H1 (cell line): ENCODE measurements around the gene RNASEL. TPM values are rescaled to one million over a fixed set of nuclear protein-coding genes. Genes with fewer than 3 reads are reported as not detected.

Experiments used
- CTCF ChIA-PET: fragments of 300-600 bp; sonication (Branson Sonifier 250); formaldehyde crosslinking; loops from one replicate; lab custom pipeline; 2021; ENCODE audit not compliant: partially characterized antibody; lab: Charles Lee
- POLR2A ChIA-PET: fragments of 300-600 bp; sonication (Branson Sonifier 250); formaldehyde crosslinking; loops from one replicate; lab custom pipeline; 2021; ENCODE audit warnings: inconsistent platforms; ENCODE audit not compliant: partially characterized antibody; lab: Charles Lee
- DNase-seq, 2 experiments: peaks; one replicate each; pipeline versions ENCODE4 v3.0.0 to v3.0.0-alpha.2; 2010 to 2022; ENCODE audit warnings: low spot score in 2 of 2, low read depth in 1 of 2, mixed read lengths in 1 of 2
- FAIRE-seq: peaks from 2 replicates; lab custom pipeline; 2011; peaks lifted over from hg19 to GRCh38; lab: Jason Lieb, UNC
- H2AFZ ChIP-seq: 2 replicates; pipeline ENCODE4 v1.8.1; 2012; ENCODE audit warnings: low read length, inconsistent platforms
- H2AK5ac ChIP-seq: 2 replicates; pipeline ENCODE4 v1.6.1; 2013; ENCODE audit warnings: low read depth, low read length
- H2BK120ac ChIP-seq: replicated peaks from 2 replicates; pipeline ENCODE3; 2013; ENCODE audit warnings: low read depth, low read length, inconsistent platforms
- H2BK12ac ChIP-seq: 2 replicates; pipeline ENCODE4 v1.6.1; 2013; ENCODE audit warnings: low read depth, low read length
- H2BK15ac ChIP-seq: 2 replicates; pipeline ENCODE4 v1.6.1; 2013; ENCODE audit warnings: low read length
- H2BK20ac ChIP-seq: 2 replicates; pipeline ENCODE4 v1.6.1; 2013; ENCODE audit warnings: low read length
- H2BK5ac ChIP-seq: 2 replicates; pipeline ENCODE4 v1.6.1; 2013; ENCODE audit warnings: low read depth, low read length
- H3K14ac ChIP-seq: 2 replicates; pipeline ENCODE4 v1.6.1; 2013; ENCODE audit warnings: inconsistent platforms; ENCODE audit not compliant: insufficient read length
- H3K18ac ChIP-seq: 2 replicates; pipeline ENCODE4 v1.6.1; 2013; ENCODE audit warnings: low read length; ENCODE audit errors: extremely low read depth
- H3K23ac ChIP-seq: 2 replicates; pipeline ENCODE4 v1.6.1; 2013; ENCODE audit warnings: inconsistent platforms; ENCODE audit not compliant: insufficient read length
- H3K23me2 ChIP-seq: 2 replicates; pipeline ENCODE4 v1.6.1; 2013; ENCODE audit warnings: low read depth, low read length
- H3K27ac ChIP-seq: 2 replicates; pipeline ENCODE4 v1.6.1; 2011; ENCODE audit warnings: low read depth, low read length, inconsistent platforms
- H3K27me3 ChIP-seq, 4 experiments: replicated peaks in 1 of 4; 1 replicate in 1 of 4; 2 replicates in 3 of 4; pipeline versions ENCODE4 v1.6.1 to v1.8.1; 2011 to 2013; ENCODE audit warnings: low read length in 3 of 4, mild to moderate bottlenecking in 3 of 4, inconsistent platforms in 2 of 4, mixed read lengths in 2 of 4, moderate library complexity in 1 of 4; ENCODE audit not compliant: control insufficient read depth in 3 of 4, insufficient read depth in 3 of 4; ENCODE audit errors: extremely low read depth in 1 of 4
- H3K36me3 ChIP-seq, 4 experiments: 2 replicates each; pipeline versions ENCODE4 v1.6.1 to v1.8.1; 2011 to 2013; ENCODE audit warnings: mild to moderate bottlenecking in 4 of 4, low read length in 3 of 4, moderate library complexity in 2 of 4, control low read depth in 1 of 4, inconsistent platforms in 1 of 4; ENCODE audit not compliant: insufficient read depth in 4 of 4, control insufficient read depth in 2 of 4
- H3K4ac ChIP-seq: replicated peaks from 2 replicates; pipeline ENCODE3; 2013; ENCODE audit warnings: low read length, low read depth, mixed read lengths, inconsistent platforms; ENCODE audit not compliant: insufficient read length
- H3K4me1 ChIP-seq, 4 experiments: replicated peaks in 1 of 4; 1 replicate in 1 of 4; 2 replicates in 3 of 4; pipeline versions ENCODE4 v1.6.1 to v1.8.1; 2011 to 2013; ENCODE audit warnings: low read length in 3 of 4, inconsistent platforms in 2 of 4, mixed read lengths in 1 of 4; ENCODE audit not compliant: insufficient read depth in 4 of 4, control insufficient read depth in 3 of 4
- H3K4me2 ChIP-seq, 2 experiments: 2 replicates each; pipeline versions ENCODE4 v1.6.1 to v1.8.1; 2011 to 2013; ENCODE audit warnings: low read depth in 2 of 2, low read length in 2 of 2, control low read depth in 1 of 2, inconsistent platforms in 1 of 2, mild to moderate bottlenecking in 1 of 2; ENCODE audit not compliant: insufficient read depth in 1 of 2
- H3K4me3 ChIP-seq, 4 experiments: fragments of 200-600, 300-600 bp in 1 of 4; sonication (generic), shearing (Covaris generic), sonication (Bioruptor Twin) in 1 of 4; 2 replicates each; pipeline versions ENCODE4 v1.5.1 to v1.8.1; 2011 to 2016; ENCODE audit warnings: low read length in 4 of 4, low read depth in 3 of 4, control low read depth in 2 of 4, inconsistent platforms in 2 of 4, mild to moderate bottlenecking in 2 of 4, mixed read lengths in 1 of 4, moderate library complexity in 1 of 4; ENCODE audit not compliant: insufficient read depth in 2 of 4; ENCODE audit errors: extremely low read depth in 1 of 4
- H3K56ac ChIP-seq: replicated peaks from 2 replicates; pipeline ENCODE3; 2013; ENCODE audit warnings: low read depth, mild to moderate bottlenecking, mixed read lengths, low read length, inconsistent platforms; ENCODE audit not compliant: insufficient read length
- H3K79me1 ChIP-seq: 2 replicates; pipeline ENCODE4 v1.6.1; 2013; ENCODE audit warnings: low read depth, low read length, control low read depth
- H3K79me2 ChIP-seq, 2 experiments: 2 replicates each; pipeline versions ENCODE4 v1.6.1 to v1.8.1; 2012 to 2013; ENCODE audit warnings: low read length in 2 of 2, mild to moderate bottlenecking in 2 of 2, inconsistent platforms in 1 of 2; ENCODE audit not compliant: insufficient read depth in 2 of 2, control insufficient read depth in 1 of 2
- H3K9ac ChIP-seq, 4 experiments: replicated peaks in 1 of 4; 1 replicate in 1 of 4; 2 replicates in 3 of 4; pipeline versions ENCODE4 v1.6.1 to v1.8.1; 2011 to 2013; ENCODE audit warnings: low read depth in 3 of 4, low read length in 3 of 4, control low read depth in 2 of 4, mild to moderate bottlenecking in 2 of 4, moderate library complexity in 2 of 4, inconsistent platforms in 1 of 4; ENCODE audit errors: extremely low read depth in 1 of 4
- H3K9me3 ChIP-seq, 2 experiments: 2 replicates each; pipeline versions ENCODE4 v1.6.1 to v1.8.1; 2012 to 2013; ENCODE audit warnings: mild to moderate bottlenecking in 2 of 2, moderate library complexity in 2 of 2, control low read depth in 1 of 2, inconsistent platforms in 1 of 2, low read depth in 1 of 2, low read length in 1 of 2, mixed read lengths in 1 of 2; ENCODE audit not compliant: insufficient read depth in 2 of 2
- H4K20me1 ChIP-seq, 2 experiments: replicated peaks in 1 of 2; 2 replicates each; pipeline versions ENCODE3 to v1.8.1; 2011 to 2013; ENCODE audit warnings: inconsistent platforms in 2 of 2, low read length in 2 of 2, mild to moderate bottlenecking in 1 of 2; ENCODE audit not compliant: insufficient read depth in 2 of 2, control insufficient read depth in 1 of 2
- H4K5ac ChIP-seq: 2 replicates; pipeline ENCODE4 v1.6.1; 2013; ENCODE audit warnings: low read length, low read depth, mixed read lengths, inconsistent platforms; ENCODE audit not compliant: insufficient read length
- H4K8ac ChIP-seq: 2 replicates; pipeline ENCODE4 v1.8.0; 2013; ENCODE audit warnings: mild to moderate bottlenecking, moderate library complexity, low read length, inconsistent platforms; ENCODE audit not compliant: insufficient read depth; ENCODE audit errors: extremely low read depth
- H4K91ac ChIP-seq: replicated peaks from 2 replicates; pipeline ENCODE3; 2013; ENCODE audit warnings: low read length, mixed read lengths, inconsistent platforms; ENCODE audit not compliant: insufficient read length
- CTBP2 ChIP-seq: IDR thresholded peaks from 2 replicates; pipeline ENCODE4 v1.7.0; 2011; ENCODE audit warnings: borderline replicate concordance, mild to moderate bottlenecking, moderate library complexity, mixed read lengths, low read length; ENCODE audit not compliant: insufficient read depth, insufficient read length
- JUN ChIP-seq: IDR thresholded peaks from 2 replicates; pipeline ENCODE4 v1.6.1; 2011; ENCODE audit warnings: low read depth, mild to moderate bottlenecking, improper control_type of control experiment, low read length
- KDM5A ChIP-seq: fragments of 200-600 bp; IDR thresholded peaks from 2 replicates; pipeline ENCODE4 v1.7.1; 2012; ENCODE audit warnings: mild to moderate bottlenecking, low read length, inconsistent platforms, mixed read lengths
- MAX ChIP-seq: IDR thresholded peaks from 2 replicates; pipeline ENCODE4 v1.6.1; 2012; ENCODE audit warnings: inconsistent platforms
- NRF1 ChIP-seq: IDR thresholded peaks from 2 replicates; pipeline ENCODE4 v1.6.1; 2011; ENCODE audit warnings: mild to moderate bottlenecking, low read depth, low read length, improper control_type of control experiment
- POU5F1 ChIP-seq: IDR thresholded peaks from 2 replicates; pipeline ENCODE4 v1.6.1; 2011; ENCODE audit warnings: low read depth, mild to moderate bottlenecking, low read length, moderate library complexity
- RBBP5 ChIP-seq: IDR thresholded peaks from 2 replicates; pipeline ENCODE4 v1.7.1; 2012; ENCODE audit warnings: low read depth, mild to moderate bottlenecking, inconsistent platforms, low read length, moderate library complexity, borderline replicate concordance
- SIN3A ChIP-seq, 2 experiments: IDR thresholded peaks in 1 of 2; conservative IDR thresholded peaks in 1 of 2; 2 replicates each; pipeline ENCODE4 v1.6.1; 2011 to 2012; ENCODE audit warnings: low read length in 2 of 2, improper control_type of control experiment in 1 of 2, low read depth in 1 of 2, mild to moderate bottlenecking in 1 of 2
- SIRT6 ChIP-seq: IDR thresholded peaks from one replicate; pipeline ENCODE4 v1.7.1; 2012; ENCODE audit warnings: low read length, inconsistent platforms
- SIX5 ChIP-seq: IDR thresholded peaks from 2 replicates; pipeline ENCODE4 v1.6.1; 2011; ENCODE audit warnings: mild to moderate bottlenecking, low read depth, low read length
- SUZ12 ChIP-seq: fragments of 200-600 bp; sonication (generic); IDR thresholded peaks from 2 replicates; pipeline ENCODE4 v1.6.1; 2012; ENCODE audit warnings: mild to moderate bottlenecking, inconsistent platforms, low read length, moderate library complexity, mixed read lengths
- YY1 ChIP-seq: IDR thresholded peaks from 2 replicates; pipeline ENCODE4 v1.6.1; 2011; ENCODE audit warnings: low read depth, mild to moderate bottlenecking, low read length
- WGBS, 2 experiments: shearing (Covaris generic) in 1 of 2; methylation state at CpG; one replicate each; pipeline versions ENCODE4 v1.1.6 to v1.1.7; 2013 to 2015; ENCODE audit warnings: low lambda C conversion rate in 2 of 2, mixed read lengths in 2 of 2, inconsistent platforms in 1 of 2, low coverage in 1 of 2, missing lambda C conversion rate in 1 of 2; ENCODE audit not compliant: insufficient replicate concordance in 2 of 2, insufficient coverage in 1 of 2, insufficient read length in 1 of 2; ENCODE audit errors: extremely low coverage in 1 of 2, missing lambda C conversion rate in 1 of 2; 5-methylcytosine and 5-hydroxymethylcytosine counted together
- polyA plus RNA-seq, 7 experiments: library from polyadenylated mRNA; depleted of rRNA in 3 of 7; stranded (reverse) in 5 of 7; unstranded in 2 of 7; fragments of >200 nt in 5 of 7; fragments of 200-250 nt in 2 of 7; gene quantifications; 1 replicate in 5 of 7; 2 replicates in 1 of 7; 4 replicates in 1 of 7; pipeline versions ENCODE4 v1.2.1 to v1.2.3, GENCODE V29; 2011 to 2013; ENCODE audit warnings: missing spikeins in 2 of 7, mixed read lengths in 2 of 7
- total RNA-seq: library from RNA; stranded (reverse); fragmentation: NEBNext Ultra II Directional; extraction: Animal tissue kit (Norgen Biotek cat#: 25700); gene quantifications from 2 replicates; pipeline ENCODE4 v1.2.1, GENCODE V29; 2021

RNASEL gene
- total and polyA plus RNA-seq, 2 of the 8 experiments (the other 6 are each of a cell fraction or from before 2014, with no cell fraction given) = 0.39 to 0.78 TPM

- Histone ChIP-seq H3K4ac (no peak overlapping the region), H4K91ac (no peak overlapping the region), H2BK120ac (no peak overlapping the region), H3K14ac (no peak overlapping the region), H3K4me1 (peaks cover 0 to 12% (median 2%) of the 10 kb centered on the region in 4 experiments; a peak in 4 of 7 replicates), H3K18ac (no peak overlapping the region), H3K9ac (no peak overlapping the region), H3K79me2 (no peaks in the 10 kb centered on the region), H3K36me3 (no peaks in the 10 kb centered on the region), H3K27me3 (no peaks in the 10 kb centered on the region), H3K23ac (no peak overlapping the region), H2BK15ac (no peak overlapping the region), H3K4me2 (no peak overlapping the region), H2AFZ (no peak overlapping the region), H3K4me3 (no peak overlapping the region), H3K27ac (no peak overlapping the region), H4K8ac (no peak overlapping the region), H4K20me1 (no peaks in the 10 kb centered on the region), H2BK20ac (no peak overlapping the region), H2AK5ac (no peak overlapping the region), H3K9me3 (no peaks in the 10 kb centered on the region), H2BK5ac (no peak overlapping the region), H2BK12ac (no peak overlapping the region), H3K56ac (no peak overlapping the region), H4K5ac (no peak overlapping the region), H3K79me1 (no peaks in the 10 kb centered on the region), H3K23me2 (no peaks in the 10 kb centered on the region)
- ChIA-PET CTCF (interaction anchor here (9.5 to 37.1 kb wide), 2 partner anchors 10 to 206 kb away, joined by 44 to 1131 read pairs; partner anchors contain the start of gene NPL), POLR2A (no interaction called here)
- FAIRE-seq (no peak), DNase-seq (no peak)
- TF ChIP-seq SIX5 (no peak), KDM5A (no peak), POU5F1 (no peak), SIRT6 (no peak), SIN3A (conservative IDR thresholded peaks at IDR 0.05 in 1 of 2, IDR thresholded peaks at IDR 0.05 in 1 of 2; ENCODE audit: low read depth in 1 of 2, low read length in 2 of 2) (no peak), RBBP5 (no peak), MAX (no peak), NRF1 (no peak), YY1 (no peak), JUN (no peak), CTBP2 (no peak), SUZ12 (no peak)
- 96% methylated on average over 4 of the region's 4 CpGs; no CpG with 5 or more reads in 1 of the 2 experiments for WGBS, 2 experiments
Measured at GRCh38 chr1:182584746-182585145, 4.3 kb downstream of the RNASEL start.
